ENCODE data around the gene ESYT3. TPM values are rescaled to one million over a fixed set of nuclear protein-coding genes. Genes with fewer than 3 reads are reported as not detected.
A peak's percentile ranks its signal among the peaks of the same experiment; 100 is the strongest.

ESYT3 gene
- total and polyA plus RNA-seq, 12 donors = 0.14 to 1.2 (median 0.21) TPM; not detected in 1

DNA sequence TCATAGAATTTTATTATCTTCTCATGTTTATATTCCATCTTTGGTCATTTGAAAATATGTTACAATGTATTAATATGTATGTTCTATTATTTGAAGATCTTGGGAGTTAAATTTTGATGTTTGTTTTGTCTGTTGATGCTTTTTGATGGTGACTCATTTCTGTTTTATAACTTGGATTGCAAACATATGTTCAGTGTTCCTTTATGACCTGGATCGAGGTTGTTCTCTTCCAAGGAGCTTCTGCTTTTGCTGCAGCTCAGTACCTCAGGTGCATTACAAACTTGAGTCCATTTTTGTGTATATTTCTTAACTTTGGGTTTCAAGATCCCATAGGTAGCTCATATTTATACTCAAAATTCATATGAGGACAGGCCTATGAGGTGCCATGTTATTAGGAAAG, 37.1 kb downstream of the ESYT3 start:
- no peaks in the 10 kb centered on the region for H3K27me3 ChIP-seq
- intact Hi-C loops (cut with DNase I) = no loop called here
- no peak for DNase-seq
- 80 to 96% (median 93%) methylated on average over 1 of the region's 1 CpG for WGBS, 4 donors
- H3K4me1 ChIP-seq (replicated peaks in 1 of 2) = no peaks in the 10 kb centered on the region
- no peaks in the 10 kb centered on the region for H3K36me3 ChIP-seq (replicated peaks in 1 of 2)
- no peak overlapping the region for H3K27ac ChIP-seq
- H3K9me3 ChIP-seq (replicated peaks in 1 of 3) = no peaks in the 10 kb centered on the region
- TF ChIP-seq CTCF (IDR thresholded peaks at IDR 0.05) = no peak
- no peak for TF ChIP-seq POLR2A (IDR thresholded peaks at IDR 0.05)
- H3K4me3 ChIP-seq = no peak overlapping the region

GRCh38 chr3:138472141-138472825, 37.9 kb downstream of the ESYT3 start:
- Histone ChIP-seq H3K4me1 (replicated peaks in 1 of 2) (no peaks in the 10 kb centered on the region), H3K27ac (no peak overlapping the region), H3K36me3 (replicated peaks in 1 of 2) (no peaks in the 10 kb centered on the region), H3K27me3 (no peaks in the 10 kb centered on the region), H3K4me3 (no peak overlapping the region), H3K9me3 (replicated peaks in 1 of 3) (no peaks in the 10 kb centered on the region)
- no peak for DNase-seq
- TF ChIP-seq POLR2A (IDR thresholded peaks at IDR 0.05) = no peak
- no peak for TF ChIP-seq CTCF (IDR thresholded peaks at IDR 0.05)
- intact Hi-C loops (cut with DNase I) = no loop called here
- 90 to 97% (median 91%) methylated on average over 7 to 8 of the region's 8 CpGs for WGBS, 4 donors

DNA sequence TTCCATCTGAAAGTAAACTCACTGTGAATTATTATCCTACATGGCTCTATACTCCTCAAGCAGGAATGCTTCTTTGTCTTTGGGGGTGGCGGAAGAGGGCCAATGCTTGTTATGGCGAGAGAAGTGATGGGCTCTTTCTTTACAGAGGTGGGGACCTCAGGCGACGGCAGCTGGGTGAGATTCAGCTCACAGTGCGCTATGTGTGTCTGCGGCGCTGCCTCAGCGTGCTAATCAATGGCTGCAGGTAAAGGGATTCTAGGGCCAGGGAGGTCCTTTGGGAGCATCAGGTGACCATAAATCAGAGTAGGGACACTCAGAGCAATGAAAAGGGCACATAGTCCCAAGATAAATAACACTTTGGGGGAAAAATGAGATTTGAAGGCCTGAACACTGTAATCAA, 39.0 kb downstream of the ESYT3 start:
- Histone ChIP-seq H3K9me3 (replicated peaks in 1 of 3) (no peaks in the 10 kb centered on the region), H3K27me3 (no peaks in the 10 kb centered on the region), H3K4me3 (no peak overlapping the region), H3K36me3 (replicated peaks in 1 of 2) (no peaks in the 10 kb centered on the region), H3K4me1 (replicated peaks in 1 of 2) (no peaks in the 10 kb centered on the region), H3K27ac (no peak overlapping the region)
- TF ChIP-seq POLR2A (IDR thresholded peaks at IDR 0.05) (no peak), CTCF (IDR thresholded peaks at IDR 0.05) (no peak)
- no peak for DNase-seq
- intact Hi-C loops (cut with DNase I) = no loop called here
- 94 to 99% (median 96%) methylated on average over 8 of the region's 8 CpGs for WGBS, 4 donors

DNA sequence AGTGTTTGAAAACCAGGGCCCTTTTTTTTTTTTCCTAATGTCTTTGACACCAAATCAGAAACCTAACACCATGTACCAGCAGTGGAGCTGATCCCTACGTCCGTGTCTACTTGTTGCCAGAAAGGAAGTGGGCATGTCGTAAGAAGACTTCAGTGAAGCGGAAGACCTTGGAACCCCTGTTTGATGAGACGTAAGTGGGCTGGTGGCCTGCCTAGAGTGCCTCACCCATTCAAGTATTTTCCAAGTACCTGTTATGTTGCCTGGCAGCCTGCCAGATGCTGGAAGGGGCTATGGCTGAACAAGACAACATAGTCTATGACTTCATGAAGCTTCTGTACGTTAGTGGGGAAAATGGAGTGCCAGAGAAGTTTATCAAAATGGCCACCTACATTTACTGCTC, 39.7 kb downstream of the ESYT3 start:
- Histone ChIP-seq H3K36me3 (replicated peaks in 1 of 2) (no peaks in the 10 kb centered on the region), H3K9me3 (replicated peaks in 1 of 3) (no peaks in the 10 kb centered on the region), H3K4me3 (no peak overlapping the region), H3K27ac (no peak overlapping the region), H3K27me3 (no peaks in the 10 kb centered on the region), H3K4me1 (replicated peaks in 1 of 2) (no peaks in the 10 kb centered on the region)
- WGBS, 4 donors = 70 to 79% (median 74%) methylated on average over 6 of the region's 6 CpGs
- TF ChIP-seq CTCF (IDR thresholded peaks at IDR 0.05) (no peak), POLR2A (IDR thresholded peaks at IDR 0.05) (no peak)
- intact Hi-C loops (cut with DNase I) = no loop called here
- peak in 1 of 7 donors; percentile 51 for DNase-seq
